A549 (cell line): ENCODE measurements around the gene ZNF385B.

Source experiments
- CBX8 ChIP-seq: fragments of 200-600 bp; sonication (generic); IDR thresholded peaks from 2 replicates; pipeline ENCODE4 v1.6.1; 2016
- CEBPB ChIP-seq, 2 experiments: fragments of >200 bp in 1 of 2; sonication (Bioruptor Twin) in 1 of 2; formaldehyde crosslinking in 1 of 2; IDR thresholded peaks; 2 replicates each; pipeline ENCODE4 v1.6.1; 2012 to 2016
- CHD2 ChIP-seq: fragments of 150-350 bp; IDR thresholded peaks from 2 replicates; pipeline ENCODE4 v1.6.1; 2014; ENCODE audit warnings: low read length; ENCODE audit not compliant: partially characterized antibody
- KDM1A ChIP-seq: fragments of 200-600 bp; sonication (generic); IDR thresholded peaks from 2 replicates; pipeline ENCODE4 v1.6.1; 2016; ENCODE audit warnings: low read depth, mild to moderate bottlenecking
- RAD21 ChIP-seq, 2 experiments: fragments of >200 bp in 1 of 2; sonication (Bioruptor Twin) in 1 of 2; formaldehyde crosslinking in 1 of 2; IDR thresholded peaks in 1 of 2; conservative IDR thresholded peaks in 1 of 2; 2 replicates in 1 of 2; 3 replicates in 1 of 2; pipeline ENCODE4 v1.6.1; 2012 to 2018; ENCODE audit warnings: inconsistent platforms in 1 of 2
- RFX5 ChIP-seq: fragments of 450-650 bp; IDR thresholded peaks from 2 replicates; pipeline ENCODE4 v1.7.1; 2014; ENCODE audit warnings: antibody characterized with exemption, mild to moderate bottlenecking, moderate library complexity
- SMC3 ChIP-seq: fragments of >200 bp; sonication (Bioruptor Twin); formaldehyde crosslinking; IDR thresholded peaks from 3 replicates; pipeline ENCODE4 v1.6.1; 2018; ENCODE audit warnings: inconsistent platforms
- TF ChIP-seq, protein P1 (sequence below): fragments of >200 bp; sonication (Bioruptor Twin); formaldehyde crosslinking; IDR thresholded peaks from 3 replicates; pipeline ENCODE4 v1.5.1; 2016

DNA sequence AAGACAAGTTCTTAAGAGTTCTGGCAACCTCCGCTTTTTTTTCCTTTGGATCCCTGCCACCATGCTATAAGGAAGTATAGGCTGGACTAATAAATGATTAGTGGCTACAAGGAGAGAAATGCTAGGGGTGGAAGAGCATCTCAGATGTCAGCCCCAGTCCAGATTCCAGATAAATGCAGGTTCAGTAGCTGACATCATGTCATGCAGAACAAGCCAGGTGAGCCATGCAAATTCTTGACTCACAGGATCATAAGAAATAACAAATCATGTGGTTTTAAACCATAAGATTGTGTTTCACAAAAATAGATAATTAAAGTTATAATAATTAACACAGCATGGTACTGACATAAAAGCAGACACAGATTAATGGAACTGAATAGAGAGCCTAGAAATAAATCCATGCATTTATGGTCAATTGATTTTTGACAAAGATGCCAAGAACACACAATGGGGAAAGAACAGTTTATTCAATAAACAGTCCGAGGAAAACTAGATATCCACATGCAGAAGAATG lies 443.9 kb downstream of the ZNF385B start:
- no peak for TF ChIP-seq CHD2
- TF ChIP-seq, protein P1, sequence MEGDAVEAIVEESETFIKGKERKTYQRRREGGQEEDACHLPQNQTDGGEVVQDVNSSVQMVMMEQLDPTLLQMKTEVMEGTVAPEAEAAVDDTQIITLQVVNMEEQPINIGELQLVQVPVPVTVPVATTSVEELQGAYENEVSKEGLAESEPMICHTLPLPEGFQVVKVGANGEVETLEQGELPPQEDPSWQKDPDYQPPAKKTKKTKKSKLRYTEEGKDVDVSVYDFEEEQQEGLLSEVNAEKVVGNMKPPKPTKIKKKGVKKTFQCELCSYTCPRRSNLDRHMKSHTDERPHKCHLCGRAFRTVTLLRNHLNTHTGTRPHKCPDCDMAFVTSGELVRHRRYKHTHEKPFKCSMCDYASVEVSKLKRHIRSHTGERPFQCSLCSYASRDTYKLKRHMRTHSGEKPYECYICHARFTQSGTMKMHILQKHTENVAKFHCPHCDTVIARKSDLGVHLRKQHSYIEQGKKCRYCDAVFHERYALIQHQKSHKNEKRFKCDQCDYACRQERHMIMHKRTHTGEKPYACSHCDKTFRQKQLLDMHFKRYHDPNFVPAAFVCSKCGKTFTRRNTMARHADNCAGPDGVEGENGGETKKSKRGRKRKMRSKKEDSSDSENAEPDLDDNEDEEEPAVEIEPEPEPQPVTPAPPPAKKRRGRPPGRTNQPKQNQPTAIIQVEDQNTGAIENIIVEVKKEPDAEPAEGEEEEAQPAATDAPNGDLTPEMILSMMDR = no peak
- no peak for TF ChIP-seq RAD21 (conservative IDR thresholded peaks at IDR 0.05 in 1 of 2, IDR thresholded peaks at IDR 0.05 in 1 of 2)
- TF ChIP-seq RFX5 = no peak
- TF ChIP-seq KDM1A = no peak
- no peak for TF ChIP-seq CEBPB (IDR thresholded peaks at IDR 0.05)
- TF ChIP-seq CBX8 = no peak
- TF ChIP-seq SMC3 = no peak
